IMR-90 (cell line): ENCODE results near the gene MUSTN1. TPM values are rescaled to one million over a fixed set of nuclear protein-coding genes. Genes with fewer than 3 reads are reported as not detected.

Experiments
- ATAC-seq: fragments of 200-7000 bp; cut with Tn5 transposase; 2 replicates; pipeline ENCODE4 v1.9.1; 2020; ENCODE audit warnings: low read depth, mild to moderate bottlenecking, moderate library complexity
- BruUV-seq: library from RNA; stranded (reverse); fragments of 400-500 nt; replicated peaks from 2 replicates; lab custom pipeline; 2021; lab: Mats Ljungman, UMichigan
- CTCF ChIA-PET: fragments of 300-600 bp; formaldehyde crosslinking; extraction: SDS; loops from one replicate; lab custom pipeline; 2021; ENCODE audit warnings: antibody characterized with exemption; lab: Yijun Ruan, JAX
- POLR2A ChIA-PET: fragments of 300-600 bp; sonication (Branson Sonifier 250); formaldehyde crosslinking; loops from one replicate; lab custom pipeline; 2022; ENCODE audit warnings: antibody characterized with exemption; ENCODE audit not compliant: unreplicated experiment; lab: Charles Lee
- DNase-seq: peaks from one replicate; pipeline ENCODE4 v3.0.0; 2013
- H2AFZ ChIP-seq: replicated peaks from 2 replicates; pipeline ENCODE3; 2013; ENCODE audit warnings: low read length, mild to moderate bottlenecking; ENCODE audit not compliant: poor library complexity
- H2AK5ac ChIP-seq: 2 replicates; pipeline ENCODE4 v1.6.1; 2013; ENCODE audit warnings: low read depth, low read length, inconsistent platforms
- H2AK9ac ChIP-seq: replicated peaks from 2 replicates; pipeline ENCODE3; 2013; ENCODE audit warnings: mild to moderate bottlenecking, low read depth, low read length, moderate library complexity; ENCODE audit not compliant: poor library complexity
- H2BK120ac ChIP-seq: 2 replicates; pipeline ENCODE4 v1.6.1; 2013; ENCODE audit warnings: low read depth, low read length, inconsistent platforms
- H2BK15ac ChIP-seq: 3 replicates; pipeline ENCODE4 v1.6.1; 2013; ENCODE audit warnings: low read depth, low read length, inconsistent platforms
- H2BK20ac ChIP-seq: 2 replicates; pipeline ENCODE4 v1.6.1; 2013; ENCODE audit warnings: low read depth, mild to moderate bottlenecking, inconsistent platforms, low read length, moderate library complexity
- H2BK5ac ChIP-seq: 2 replicates; pipeline ENCODE4 v1.6.1; 2013; ENCODE audit warnings: mild to moderate bottlenecking, low read depth, low read length, inconsistent platforms; ENCODE audit not compliant: poor library complexity, severe bottlenecking
- H3K14ac ChIP-seq: replicated peaks from 2 replicates; pipeline ENCODE4 v1.6.1; 2013; ENCODE audit warnings: low read depth, low read length, inconsistent platforms
- H3K18ac ChIP-seq: 2 replicates; pipeline ENCODE4 v1.6.1; 2013; ENCODE audit warnings: low read depth, low read length, control low read depth
- H3K23ac ChIP-seq: 2 replicates; pipeline ENCODE4 v1.6.1; 2013; ENCODE audit warnings: low read depth, low read length, inconsistent platforms
- H3K27ac ChIP-seq: 2 replicates; pipeline ENCODE4 v1.5.1; 2013; ENCODE audit warnings: mild to moderate bottlenecking, control low read depth, low read length; ENCODE audit not compliant: insufficient read depth
- H3K27me3 ChIP-seq: 2 replicates; pipeline ENCODE4 v1.6.1; 2013; ENCODE audit warnings: low read length; ENCODE audit not compliant: control insufficient read depth, insufficient read depth
- H3K36me3 ChIP-seq: 2 replicates; pipeline ENCODE4 v1.6.1; 2013; ENCODE audit warnings: low read length, mixed read lengths; ENCODE audit not compliant: control insufficient read depth, insufficient read depth
- H3K4ac ChIP-seq: 2 replicates; pipeline ENCODE4 v1.6.1; 2013; ENCODE audit warnings: low read depth, low read length, inconsistent platforms
- H3K4me1 ChIP-seq: 2 replicates; pipeline ENCODE4 v1.6.1; 2013; ENCODE audit warnings: low read length, mixed read lengths; ENCODE audit not compliant: control insufficient read depth, insufficient read depth
- H3K4me2 ChIP-seq: 2 replicates; pipeline ENCODE4 v1.6.1; 2013; ENCODE audit warnings: low read depth, mild to moderate bottlenecking, control low read depth, low read length, moderate library complexity
- H3K4me3 ChIP-seq: 2 replicates; pipeline ENCODE4 v1.5.1; 2013; ENCODE audit warnings: low read depth, mild to moderate bottlenecking, control low read depth, low read length, moderate library complexity; ENCODE audit not compliant: insufficient read depth
- H3K56ac ChIP-seq: 2 replicates; pipeline ENCODE4 v1.6.1; 2013; ENCODE audit warnings: low read length, inconsistent platforms; ENCODE audit not compliant: insufficient read depth; ENCODE audit errors: extremely low read depth
- H3K79me1 ChIP-seq, 2 experiments: 2 replicates each; pipeline ENCODE4 v1.6.1; 2013; ENCODE audit warnings: low read length in 2 of 2, inconsistent platforms in 1 of 2, low read depth in 1 of 2
- H3K9ac ChIP-seq: 2 replicates; pipeline ENCODE4 v1.6.1; 2013; ENCODE audit warnings: low read depth, low read length, control low read depth
- H3K9me1 ChIP-seq: 2 replicates; pipeline ENCODE4 v1.6.1; 2013; ENCODE audit warnings: low read length, inconsistent platforms; ENCODE audit not compliant: insufficient read depth
- H3K9me3 ChIP-seq: 2 replicates; pipeline ENCODE4 v1.6.1; 2013; ENCODE audit warnings: low read length; ENCODE audit not compliant: control insufficient read depth, insufficient read depth
- H4K20me1 ChIP-seq: 2 replicates; pipeline ENCODE4 v1.6.1; 2013; ENCODE audit warnings: low read length, inconsistent platforms; ENCODE audit not compliant: insufficient read depth
- H4K5ac ChIP-seq: 2 replicates; pipeline ENCODE4 v1.6.1; 2013; ENCODE audit warnings: mild to moderate bottlenecking, low read depth, low read length, control low read depth
- H4K8ac ChIP-seq, 2 experiments: 2 replicates each; pipeline ENCODE4 v1.6.1; 2013; ENCODE audit warnings: low read depth in 2 of 2, low read length in 2 of 2, control low read depth in 1 of 2, inconsistent platforms in 1 of 2
- H4K91ac ChIP-seq: 2 replicates; pipeline ENCODE4 v1.6.1; 2013; ENCODE audit warnings: low read depth, low read length, inconsistent platforms; ENCODE audit not compliant: insufficient read depth
- BHLHE40 ChIP-seq: fragments of 150-350 bp; IDR thresholded peaks from 2 replicates; pipeline ENCODE4 v1.6.1; 2016; ENCODE audit warnings: mild to moderate bottlenecking, low read depth, low read length
- CEBPB ChIP-seq: IDR thresholded peaks from 2 replicates; pipeline ENCODE4 v1.6.1; 2012; ENCODE audit warnings: low read depth, low read length, improper control_type of control experiment
- CHD1 ChIP-seq: IDR thresholded peaks from 2 replicates; pipeline ENCODE4 v1.6.1; 2012; ENCODE audit warnings: low read depth, low read length, improper control_type of control experiment
- FOS ChIP-seq: fragments of 150-350 bp; IDR thresholded peaks from 2 replicates; pipeline ENCODE4 v1.6.1; 2016; ENCODE audit warnings: low read depth, low read length
- MAFK ChIP-seq: IDR thresholded peaks from 2 replicates; pipeline ENCODE4 v1.6.1; 2012; ENCODE audit warnings: low read depth, low read length, improper control_type of control experiment
- MAZ ChIP-seq: IDR thresholded peaks from 2 replicates; pipeline ENCODE4 v1.6.1; 2012; ENCODE audit warnings: low read depth, mild to moderate bottlenecking, low read length, improper control_type of control experiment, moderate library complexity, borderline replicate concordance
- MXI1 ChIP-seq: IDR thresholded peaks from 2 replicates; pipeline ENCODE4 v1.6.1; 2012; ENCODE audit warnings: low read depth, mild to moderate bottlenecking, low read length, moderate library complexity, borderline replicate concordance
- NFE2L2 ChIP-seq: fragments of 150-350 bp; IDR thresholded peaks from 2 replicates; pipeline ENCODE4 v1.6.1; 2016; ENCODE audit warnings: low read depth, mild to moderate bottlenecking, low read length
- POLR2A ChIP-seq: IDR thresholded peaks from 2 replicates; pipeline ENCODE4 v1.6.1; 2012; ENCODE audit warnings: mild to moderate bottlenecking, low read depth, low read length
- RAD21 ChIP-seq: IDR thresholded peaks from 2 replicates; pipeline ENCODE4 v1.6.1; 2012; ENCODE audit warnings: low read length, improper control_type of control experiment
- RCOR1 ChIP-seq: IDR thresholded peaks from 2 replicates; pipeline ENCODE4 v1.6.1; 2012; ENCODE audit warnings: mild to moderate bottlenecking, low read length, improper control_type of control experiment; ENCODE audit not compliant: insufficient replicate concordance
- RFX5 ChIP-seq: IDR thresholded peaks from 2 replicates; pipeline ENCODE4 v1.8.0; 2012; ENCODE audit warnings: low read depth, mild to moderate bottlenecking, low read length, moderate library complexity
- SMC3 ChIP-seq: fragments of 150-350 bp; IDR thresholded peaks from 2 replicates; pipeline ENCODE4 v1.6.1; 2016; ENCODE audit warnings: low read depth, mild to moderate bottlenecking, antibody characterized with exemption, low read length, moderate library complexity
- WGBS, 2 experiments: methylation state at CpG; one replicate each; pipeline versions ENCODE4 v1.1.5 to v1.1.7; 2013; ENCODE audit warnings: missing lambda C conversion rate in 2 of 2; ENCODE audit not compliant: insufficient read length in 1 of 2; ENCODE audit errors: extremely low coverage in 2 of 2; 5-methylcytosine and 5-hydroxymethylcytosine counted together
- dilution Hi-C: fragments of 300-500 bp; cut with HindIII; formaldehyde crosslinking; loops from one replicate; pipeline ENCODE4 v1.14.3; 2018; ENCODE audit warnings: low sequenced_read_pairs; ENCODE audit not compliant: unreplicated experiment
- in situ Hi-C: fragments of 300-500 bp; cut with MboI; formaldehyde crosslinking; loops from 3 replicates; pipeline ENCODE4 v1.14.3; 2019; ENCODE audit warnings: low sequenced_read_pairs, inconsistent platforms, mixed read lengths
- intact Hi-C: fragments of 100-400 bp; cut with micrococcal nuclease; formaldehyde crosslinking; loops from 2 replicates; pipeline ENCODE4 v1.10.0; 2022
- polyA plus RNA-seq, 3 experiments: library from polyadenylated mRNA; depleted of rRNA; stranded (reverse); fragments of >200 nt; gene quantifications; 2 replicates each; pipeline ENCODE4 v1.2.3, GENCODE V29; 2012; ENCODE audit warnings: low replicate concordance in 1 of 3
- total RNA-seq: library from RNA; depleted of rRNA; stranded (reverse); fragments of >200 nt; gene quantifications from 2 replicates; pipeline ENCODE4 v1.2.3, GENCODE V29; 2012
- TF ChIP-seq, protein P1 (sequence below): conservative IDR thresholded peaks from 2 replicates; pipeline ENCODE4 v1.5.1; 2012; ENCODE audit warnings: mild to moderate bottlenecking, low read depth, low read length, improper control_type of control experiment
- TF ChIP-seq, protein P2 (sequence below): fragments of 150-350 bp; IDR thresholded peaks from 2 replicates; pipeline ENCODE4 v1.6.1; 2017; ENCODE audit warnings: mild to moderate bottlenecking, antibody characterized with exemption, low read length, low read depth
- TF ChIP-seq, protein P3 (sequence below): fragments of 150-350 bp; IDR thresholded peaks from 2 replicates; pipeline ENCODE4 v1.6.1; 2016; ENCODE audit warnings: low read depth, mild to moderate bottlenecking, low read length, moderate library complexity, borderline replicate concordance

The MUSTN1 gene
- total and polyA plus RNA-seq, 2 of the 4 experiments (the other 2 are of a cell fraction): not detected

DNA sequence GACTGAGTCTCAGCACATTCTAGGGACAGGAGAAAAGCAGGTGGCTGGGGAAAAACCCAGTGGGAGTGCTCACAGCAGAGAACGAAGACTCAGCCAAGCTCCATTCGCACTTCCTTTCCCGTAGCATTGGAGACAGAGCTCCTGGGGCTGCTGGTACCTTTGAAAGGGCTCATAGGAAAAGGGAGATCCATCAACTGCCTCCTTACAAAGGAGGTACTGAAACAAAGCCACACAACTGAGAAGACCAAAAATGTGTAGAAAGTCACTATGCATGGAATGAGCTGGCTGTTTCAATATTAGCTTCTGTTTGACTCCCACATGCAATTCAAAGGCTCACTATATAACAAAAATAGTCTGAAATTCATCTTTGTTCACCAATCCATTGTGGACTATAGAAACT lies 45.7 kb upstream of the MUSTN1 start:
- no peak overlapping the region for H3K56ac ChIP-seq
- peaks cover 5% of the 10 kb centered on the region for H3K4me1 ChIP-seq
- peaks cover 14 to 51% of the 10 kb centered on the region in 2 experiments for H3K79me1 ChIP-seq
- peaks cover 3% of the 10 kb centered on the region; the same call in 1 of the 2 replicates for H3K36me3 ChIP-seq
- no peak overlapping the region for H2AK9ac ChIP-seq
- no peak overlapping the region for H3K4me3 ChIP-seq
- TF ChIP-seq MAZ (no peak), POLR2A (no peak), MXI1 (no peak), FOS (no peak), BHLHE40 (no peak), SMC3 (no peak), CEBPB (no peak), RAD21 (no peak), RCOR1 (no peak), MAFK (no peak), NFE2L2 (no peak), RFX5 (no peak), CHD1 (no peak)
- TF ChIP-seq, protein P1, sequence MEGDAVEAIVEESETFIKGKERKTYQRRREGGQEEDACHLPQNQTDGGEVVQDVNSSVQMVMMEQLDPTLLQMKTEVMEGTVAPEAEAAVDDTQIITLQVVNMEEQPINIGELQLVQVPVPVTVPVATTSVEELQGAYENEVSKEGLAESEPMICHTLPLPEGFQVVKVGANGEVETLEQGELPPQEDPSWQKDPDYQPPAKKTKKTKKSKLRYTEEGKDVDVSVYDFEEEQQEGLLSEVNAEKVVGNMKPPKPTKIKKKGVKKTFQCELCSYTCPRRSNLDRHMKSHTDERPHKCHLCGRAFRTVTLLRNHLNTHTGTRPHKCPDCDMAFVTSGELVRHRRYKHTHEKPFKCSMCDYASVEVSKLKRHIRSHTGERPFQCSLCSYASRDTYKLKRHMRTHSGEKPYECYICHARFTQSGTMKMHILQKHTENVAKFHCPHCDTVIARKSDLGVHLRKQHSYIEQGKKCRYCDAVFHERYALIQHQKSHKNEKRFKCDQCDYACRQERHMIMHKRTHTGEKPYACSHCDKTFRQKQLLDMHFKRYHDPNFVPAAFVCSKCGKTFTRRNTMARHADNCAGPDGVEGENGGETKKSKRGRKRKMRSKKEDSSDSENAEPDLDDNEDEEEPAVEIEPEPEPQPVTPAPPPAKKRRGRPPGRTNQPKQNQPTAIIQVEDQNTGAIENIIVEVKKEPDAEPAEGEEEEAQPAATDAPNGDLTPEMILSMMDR: no peak
- TF ChIP-seq, protein P2, sequence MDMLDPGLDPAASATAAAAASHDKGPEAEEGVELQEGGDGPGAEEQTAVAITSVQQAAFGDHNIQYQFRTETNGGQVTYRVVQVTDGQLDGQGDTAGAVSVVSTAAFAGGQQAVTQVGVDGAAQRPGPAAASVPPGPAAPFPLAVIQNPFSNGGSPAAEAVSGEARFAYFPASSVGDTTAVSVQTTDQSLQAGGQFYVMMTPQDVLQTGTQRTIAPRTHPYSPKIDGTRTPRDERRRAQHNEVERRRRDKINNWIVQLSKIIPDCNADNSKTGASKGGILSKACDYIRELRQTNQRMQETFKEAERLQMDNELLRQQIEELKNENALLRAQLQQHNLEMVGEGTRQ: no peak
- TF ChIP-seq, protein P3, sequence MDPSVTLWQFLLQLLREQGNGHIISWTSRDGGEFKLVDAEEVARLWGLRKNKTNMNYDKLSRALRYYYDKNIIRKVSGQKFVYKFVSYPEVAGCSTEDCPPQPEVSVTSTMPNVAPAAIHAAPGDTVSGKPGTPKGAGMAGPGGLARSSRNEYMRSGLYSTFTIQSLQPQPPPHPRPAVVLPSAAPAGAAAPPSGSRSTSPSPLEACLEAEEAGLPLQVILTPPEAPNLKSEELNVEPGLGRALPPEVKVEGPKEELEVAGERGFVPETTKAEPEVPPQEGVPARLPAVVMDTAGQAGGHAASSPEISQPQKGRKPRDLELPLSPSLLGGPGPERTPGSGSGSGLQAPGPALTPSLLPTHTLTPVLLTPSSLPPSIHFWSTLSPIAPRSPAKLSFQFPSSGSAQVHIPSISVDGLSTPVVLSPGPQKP: no peak
- WGBS, 2 experiments: no CpG with 5 or more reads among the region's 3 CpGs
- no peak overlapping the region for H2BK120ac ChIP-seq
- no peak overlapping the region for H2BK5ac ChIP-seq
- H3K23ac ChIP-seq: no peak overlapping the region
- no peak overlapping the region for H2AK5ac ChIP-seq
- no peak for DNase-seq
- H2BK15ac ChIP-seq: no peak overlapping the region
- no peak overlapping the region for H4K5ac ChIP-seq
- ChIA-PET CTCF (no interaction called here), POLR2A (no interaction called here)
- no peaks in the 10 kb centered on the region for H4K20me1 ChIP-seq
- H3K27ac ChIP-seq: no peak overlapping the region
- H3K9me1 ChIP-seq: peaks cover 2% of the 10 kb centered on the region; the same call in 1 of the 2 replicates
- in situ Hi-C loops: no loop called here
- no peak overlapping the region for H3K4ac ChIP-seq
- H4K91ac ChIP-seq: no peak overlapping the region
- no peak overlapping the region for H3K4me2 ChIP-seq
- H3K14ac ChIP-seq: no peak overlapping the region
- dilution Hi-C loops: no loop called here
- H2AFZ ChIP-seq: no peak overlapping the region
- H2BK20ac ChIP-seq: no peak overlapping the region
- no TSS peak for BruUV-seq
- ATAC-seq: no peak
- H3K9ac ChIP-seq: no peak overlapping the region
- H3K9me3 ChIP-seq: no peaks in the 10 kb centered on the region
- H3K27me3 ChIP-seq: no peaks in the 10 kb centered on the region
- intact Hi-C loops: no loop called here
- H3K18ac ChIP-seq: no peak overlapping the region
- no peak overlapping the region for H4K8ac ChIP-seq
